Activated CD8-positive, alpha-beta memory T cell treated with anti-CD3 and anti-CD28 coated beads, Interleukin-2, amount 50 U/mL, for 1 hour (primary cell): ENCODE measurements around the gene PDLIM5.
"Not testable (repeated sequence)": the region's sequence is repeated elsewhere in the genome, so short reads cannot be mapped to it uniquely, and the experiment has no call there.

Experiments used
- DNase-seq: peaks from one replicate; pipeline ENCODE4 v3.0.0-alpha.2; 2020; ENCODE audit errors: extremely low read depth

The PDLIM5 gene, protein sequence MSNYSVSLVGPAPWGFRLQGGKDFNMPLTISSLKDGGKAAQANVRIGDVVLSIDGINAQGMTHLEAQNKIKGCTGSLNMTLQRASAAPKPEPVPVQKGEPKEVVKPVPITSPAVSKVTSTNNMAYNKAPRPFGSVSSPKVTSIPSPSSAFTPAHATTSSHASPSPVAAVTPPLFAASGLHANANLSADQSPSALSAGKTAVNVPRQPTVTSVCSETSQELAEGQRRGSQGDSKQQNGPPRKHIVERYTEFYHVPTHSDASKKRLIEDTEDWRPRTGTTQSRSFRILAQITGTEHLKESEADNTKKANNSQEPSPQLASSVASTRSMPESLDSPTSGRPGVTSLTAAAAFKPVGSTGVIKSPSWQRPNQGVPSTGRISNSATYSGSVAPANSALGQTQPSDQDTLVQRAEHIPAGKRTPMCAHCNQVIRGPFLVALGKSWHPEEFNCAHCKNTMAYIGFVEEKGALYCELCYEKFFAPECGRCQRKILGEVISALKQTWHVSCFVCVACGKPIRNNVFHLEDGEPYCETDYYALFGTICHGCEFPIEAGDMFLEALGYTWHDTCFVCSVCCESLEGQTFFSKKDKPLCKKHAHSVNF

DNA sequence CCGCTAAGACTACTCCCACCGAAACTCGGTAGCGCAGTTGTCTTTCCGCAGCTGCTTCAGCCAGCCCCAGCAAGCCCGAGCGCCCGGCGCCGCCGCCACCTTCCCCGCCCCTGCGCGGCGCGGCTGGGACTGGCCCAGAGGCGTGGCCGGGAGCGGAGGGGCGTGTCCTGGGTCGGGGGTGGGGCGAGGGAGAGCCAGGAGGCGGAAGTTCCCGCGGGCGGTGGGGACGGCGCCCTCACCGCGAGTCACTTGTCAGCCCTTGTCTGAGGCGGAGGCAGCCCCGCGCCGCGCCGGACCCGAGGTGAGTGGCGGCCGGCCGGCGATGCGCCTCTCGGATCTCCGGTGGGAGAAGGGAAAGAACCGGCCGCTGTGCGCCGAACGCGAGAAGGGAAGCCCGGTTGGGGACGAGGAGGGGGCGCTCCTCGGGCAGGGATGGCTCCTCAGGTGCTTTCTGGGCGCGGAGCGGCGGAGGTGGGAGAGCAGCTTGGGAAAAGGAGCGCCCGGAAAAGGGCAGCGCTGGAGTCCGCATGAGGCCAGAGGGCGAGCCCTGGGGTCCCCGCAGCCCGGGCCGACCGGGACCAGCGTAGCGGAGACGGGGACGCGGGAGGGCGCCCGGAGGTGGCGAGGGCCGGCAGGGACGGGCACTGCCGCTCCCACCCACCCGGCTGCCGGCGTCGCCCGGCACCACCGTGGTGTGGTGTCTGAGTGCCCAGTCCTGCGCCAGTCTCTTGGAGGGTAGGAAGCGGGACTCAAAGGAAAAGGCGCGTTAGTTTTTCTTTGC lies at the start of gene PDLIM5:
Gene PDLIM5, plus strand, starts transcription at position 248 of the 781 bp plus-strand sequence. CDS start 3,347 bp downstream, outside the sequence.
- DNase-seq = peak; percentile 62

DNA sequence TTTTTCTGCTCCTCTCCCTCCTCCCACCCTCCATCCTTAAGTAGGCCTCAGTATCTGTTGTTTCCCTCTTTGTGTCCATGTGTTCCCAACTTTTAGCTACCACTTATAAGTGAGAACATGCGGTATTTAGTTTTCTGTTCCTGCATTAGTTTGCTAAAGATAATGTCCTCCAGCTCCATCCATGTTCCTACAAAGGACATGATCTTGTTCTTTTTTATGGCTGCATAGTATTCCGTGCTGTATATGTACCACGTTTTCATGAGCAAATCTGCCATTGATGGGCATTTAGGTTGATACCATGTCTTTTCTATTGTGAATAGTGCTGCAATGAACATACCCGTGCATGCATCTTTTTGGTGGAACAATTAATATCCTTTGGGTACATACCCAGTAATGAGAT lies 49.3 kb upstream of the PDLIM5 start:
- DNase-seq = not testable (repeated sequence)

DNA sequence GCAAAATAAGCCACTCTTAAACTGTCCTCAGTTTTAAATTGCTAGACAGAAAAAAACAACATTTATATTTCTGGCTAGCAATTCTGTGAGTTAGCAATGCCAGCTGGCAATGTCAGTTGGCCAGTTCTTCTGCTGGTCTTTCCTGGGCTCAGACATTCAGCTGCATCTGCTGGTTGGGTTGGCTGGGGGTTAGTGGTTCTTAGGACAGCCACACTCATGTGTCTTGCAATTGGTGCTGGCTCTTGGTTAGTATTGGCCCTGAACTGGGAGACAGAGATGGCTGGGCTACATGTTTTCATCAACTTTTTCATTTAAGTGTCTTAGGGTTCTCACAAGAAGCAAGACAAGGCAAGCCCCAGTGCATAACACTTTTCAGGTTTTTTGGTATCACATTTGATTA lies 48.0 kb upstream of the PDLIM5 start:
- DNase-seq = no peak

DNA sequence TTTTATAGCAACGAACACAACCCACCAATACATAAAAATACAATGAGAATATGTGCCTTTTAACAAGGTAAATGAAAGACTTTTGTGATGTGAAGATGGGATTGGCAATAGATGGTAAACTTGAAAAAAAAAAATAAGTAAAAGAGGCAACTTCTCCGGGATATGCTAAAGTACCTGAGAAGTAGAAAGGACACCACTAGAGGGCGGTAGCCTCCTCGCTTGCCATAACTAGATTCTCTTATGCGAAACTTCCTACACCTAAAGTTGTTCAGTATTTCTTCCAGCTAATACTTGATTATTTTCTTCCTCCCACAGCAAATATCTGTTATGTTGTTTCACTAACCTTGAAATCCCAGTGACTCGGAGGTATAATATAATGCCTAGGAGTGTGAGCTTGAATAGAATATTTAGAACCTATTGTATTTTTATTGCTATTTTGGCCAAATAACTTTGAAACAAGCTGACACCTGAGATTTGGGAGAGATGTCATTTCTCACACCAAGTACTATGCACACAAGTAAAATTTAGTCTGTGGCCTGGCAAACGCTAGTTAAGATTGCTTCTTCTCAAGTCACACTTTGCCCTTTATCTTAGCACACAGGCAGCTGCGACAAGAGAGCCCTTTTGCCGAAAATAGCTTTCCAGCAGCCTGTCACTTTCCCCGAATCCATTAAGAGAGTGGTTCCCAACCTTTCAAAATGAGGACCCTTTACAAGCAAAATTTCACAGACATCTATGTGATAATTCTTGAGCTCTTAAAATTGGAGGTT lies 44.9 kb upstream of the PDLIM5 start:
- DNase-seq = peak; percentile 18

DNA sequence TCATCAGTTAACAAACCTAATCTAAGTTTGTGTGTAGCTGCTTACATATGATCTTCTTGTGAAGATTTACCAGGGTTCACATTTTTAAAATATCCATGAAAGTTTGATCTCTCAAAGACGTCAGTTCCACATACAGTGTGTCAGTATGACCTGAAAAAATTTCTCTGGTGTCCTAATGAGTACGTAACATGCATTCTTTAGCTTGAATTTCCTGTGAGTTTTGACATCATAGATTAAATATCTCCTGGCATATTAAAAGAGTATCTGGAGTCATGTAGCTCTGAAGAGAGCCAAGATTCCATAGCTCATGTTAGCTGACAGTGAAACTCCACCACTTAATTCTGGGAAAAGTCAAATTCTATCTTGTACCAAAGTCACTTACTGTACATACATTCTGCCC lies 43.9 kb upstream of the PDLIM5 start:
- DNase-seq = no peak

DNA sequence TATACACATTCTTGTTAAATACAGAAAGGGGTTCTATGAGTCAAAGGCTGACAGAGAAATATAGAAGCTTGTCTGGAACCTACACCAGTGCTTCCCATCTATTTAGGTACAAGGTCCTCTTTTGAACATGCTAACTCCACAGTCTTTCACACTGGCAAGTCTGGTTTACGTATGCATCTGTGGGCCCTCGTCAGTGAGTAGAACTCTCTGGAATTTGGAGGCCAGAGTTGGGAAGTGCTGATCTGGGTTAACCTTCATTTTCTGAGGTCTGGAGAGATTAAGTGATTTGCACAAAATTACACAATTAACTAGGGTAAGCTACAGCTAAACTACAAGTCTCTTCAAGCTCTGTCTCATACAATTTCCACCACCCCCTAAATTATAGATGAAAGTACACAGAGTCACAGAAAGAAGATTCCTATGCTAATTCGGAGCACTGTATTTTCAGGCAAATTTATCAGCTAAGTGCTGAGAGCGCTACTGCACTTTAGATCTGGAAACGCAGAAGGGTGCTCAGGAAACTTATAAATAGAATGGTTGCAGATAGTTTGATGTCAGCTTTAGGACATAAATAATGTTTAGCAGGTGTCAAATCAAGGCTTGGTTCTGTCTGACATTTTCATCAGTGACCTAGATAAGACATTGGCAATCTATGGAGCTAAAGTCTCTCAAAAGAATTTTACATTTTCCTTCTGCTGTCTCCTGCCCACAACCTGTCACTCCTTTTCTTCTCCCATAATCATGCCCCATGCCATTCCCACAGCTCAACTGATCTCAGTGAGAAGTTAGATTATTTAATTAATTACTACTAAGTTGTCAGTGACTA lies 43.0 kb upstream of the PDLIM5 start:
- DNase-seq = no peak

DNA sequence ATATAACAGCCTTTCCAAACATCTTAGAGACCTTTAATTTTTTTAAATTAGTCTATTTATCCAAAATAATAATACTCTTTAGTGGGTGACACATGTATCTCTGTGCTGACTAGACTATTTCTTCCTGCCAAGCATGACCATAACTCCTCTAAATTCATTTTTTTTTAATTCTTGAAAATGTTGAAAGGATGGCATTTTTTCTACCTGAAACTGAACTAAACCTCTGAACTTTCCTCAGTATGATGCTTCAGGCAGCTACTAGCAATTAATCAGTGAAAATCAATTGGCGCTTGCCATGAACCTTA lies 42.4 kb upstream of the PDLIM5 start:
- DNase-seq = no peak

DNA sequence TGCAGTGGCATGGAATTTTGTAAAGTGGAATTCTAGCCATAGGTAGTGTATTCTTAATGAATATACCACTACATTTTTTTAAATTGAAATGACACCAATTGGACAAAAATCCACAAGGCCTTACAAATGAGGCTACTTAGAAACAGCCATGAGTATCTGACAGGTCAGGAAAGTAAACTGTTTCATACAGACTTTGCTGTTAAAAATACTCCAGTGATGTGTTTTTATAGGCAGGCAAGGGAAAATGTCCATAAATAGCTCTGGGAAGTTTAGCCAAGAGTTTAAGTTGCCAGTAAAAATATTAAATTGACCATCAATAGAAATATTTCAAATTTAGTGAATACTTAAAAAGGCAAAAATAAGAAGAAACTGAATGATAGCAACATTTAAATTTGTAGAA lies 41.8 kb upstream of the PDLIM5 start:
- DNase-seq = no peak

DNA sequence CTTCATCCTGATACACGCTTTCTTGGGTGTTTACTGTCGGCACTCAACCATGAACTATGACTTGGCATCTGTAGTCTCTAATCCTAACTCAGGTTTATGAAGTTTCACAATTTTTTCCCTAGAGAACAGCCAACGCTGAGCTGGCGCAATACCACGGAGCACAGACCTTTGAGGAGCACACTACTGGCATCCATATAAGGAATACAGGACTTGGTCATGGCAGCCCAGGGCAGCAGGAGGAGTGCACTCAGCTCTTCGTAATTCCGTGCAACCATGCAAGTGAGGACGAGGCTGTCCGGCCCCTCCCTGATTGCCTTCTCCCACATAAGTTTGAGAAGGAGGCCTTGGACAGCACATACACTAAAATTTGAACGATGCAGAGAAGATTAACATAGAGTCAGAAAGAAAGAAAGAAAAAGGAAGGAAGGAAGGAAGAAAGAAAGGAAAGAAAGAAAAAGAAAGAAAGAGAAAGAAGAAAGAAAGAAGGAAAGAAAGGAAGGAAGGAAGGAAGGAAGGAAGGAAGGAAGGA lies 41.0 kb upstream of the PDLIM5 start:
- no peak for DNase-seq

DNA sequence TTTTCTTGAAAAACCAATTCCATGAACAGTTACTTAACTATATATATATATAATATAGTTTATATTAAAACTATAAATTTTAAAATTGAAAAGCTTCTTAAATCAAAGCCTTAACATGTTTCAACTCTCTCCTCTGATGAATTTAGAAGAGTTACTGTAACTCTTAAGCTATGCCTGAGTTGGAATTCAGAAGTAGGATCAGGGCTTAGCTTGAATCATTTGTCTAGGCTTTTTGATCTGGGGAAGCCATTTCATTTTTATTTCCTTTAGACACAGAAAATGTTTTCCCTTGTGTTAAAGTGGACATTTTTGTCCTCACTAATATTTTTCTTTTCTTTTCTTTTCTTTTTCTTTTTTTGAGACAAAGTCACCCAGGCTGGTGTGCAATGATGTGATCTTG lies 40.4 kb upstream of the PDLIM5 start:
- no peak for DNase-seq

DNA sequence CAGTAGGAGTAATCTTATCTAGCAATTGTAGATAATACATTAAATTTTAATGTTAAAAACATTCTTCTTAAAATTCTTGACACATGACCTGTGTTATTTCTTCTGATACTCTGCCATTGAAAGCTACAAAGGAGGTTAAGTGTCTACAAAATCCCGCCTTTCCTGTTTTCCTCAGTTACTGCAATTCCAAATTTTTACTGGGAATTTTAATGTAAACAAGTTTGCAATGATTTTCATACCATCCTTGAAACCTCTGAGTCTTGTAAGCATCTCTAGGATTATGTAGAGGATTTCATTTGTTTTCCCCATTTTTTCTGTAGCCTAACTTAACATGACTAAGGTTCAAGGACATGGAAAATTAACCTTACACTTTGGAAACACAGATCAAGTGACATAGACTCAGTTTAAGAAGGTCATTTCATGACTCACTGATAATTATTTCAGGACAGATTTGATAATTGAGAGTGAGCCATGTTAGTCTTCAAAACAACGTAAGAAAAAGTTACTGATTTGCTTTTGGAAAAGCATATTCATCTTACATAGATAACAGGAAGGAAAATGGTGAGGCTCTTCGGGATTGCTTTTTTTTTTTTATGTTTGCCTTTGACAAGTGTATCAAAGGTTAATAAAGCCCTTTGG lies 39.6 kb upstream of the PDLIM5 start:
- DNase-seq = no peak

DNA sequence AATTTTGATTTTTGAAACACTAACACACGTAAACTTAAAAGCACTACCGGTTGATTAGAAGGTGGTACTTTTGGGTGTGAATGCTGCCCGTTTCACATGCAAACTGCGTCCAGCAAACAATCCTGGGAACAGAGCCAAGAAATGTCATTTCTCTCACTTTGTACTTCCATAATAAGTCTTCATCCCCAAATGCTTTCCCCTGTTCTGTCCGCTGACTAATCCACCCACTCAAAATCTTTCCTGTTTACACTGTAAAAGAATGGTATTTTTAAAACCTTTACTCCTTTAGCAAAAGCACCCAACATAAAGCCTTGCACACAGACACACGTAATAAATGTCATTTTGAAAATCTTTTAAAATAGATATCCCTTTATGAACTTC lies 39.1 kb upstream of the PDLIM5 start:
- no peak for DNase-seq

DNA sequence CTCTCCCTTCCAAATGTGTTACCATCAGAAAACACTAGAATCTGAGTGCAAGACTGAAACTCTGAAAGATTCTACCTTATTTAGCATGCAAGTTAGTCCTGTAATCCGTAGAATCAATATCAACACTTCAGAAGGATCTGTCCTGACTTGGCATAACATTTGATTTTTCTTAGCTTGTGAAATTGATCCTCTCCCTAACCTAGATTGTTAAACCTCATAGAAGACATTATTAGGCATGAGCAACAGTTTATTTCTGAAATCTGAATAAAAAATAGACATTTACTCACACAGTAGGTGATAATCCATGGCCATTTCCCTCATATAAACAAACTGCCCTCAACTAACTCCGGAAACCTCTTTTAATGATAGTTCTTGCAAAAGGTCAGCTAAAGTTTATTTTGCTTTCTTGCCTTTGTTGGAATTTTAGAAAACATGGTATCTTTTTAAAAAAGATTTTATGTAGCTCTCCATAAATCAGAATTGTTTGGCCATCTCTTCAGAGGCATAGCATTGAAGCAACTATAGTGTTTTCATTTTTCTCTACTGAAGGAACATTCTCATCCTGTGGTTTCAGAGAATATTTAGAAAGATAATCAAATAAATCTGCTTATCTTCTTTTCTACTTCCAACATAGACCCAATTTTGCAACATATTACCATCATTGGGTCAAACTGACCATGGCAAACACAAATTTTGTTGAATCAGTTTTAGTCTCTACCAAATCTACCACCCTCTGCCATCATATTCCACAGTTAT lies 38.5 kb upstream of the PDLIM5 start:
- no peak for DNase-seq

DNA sequence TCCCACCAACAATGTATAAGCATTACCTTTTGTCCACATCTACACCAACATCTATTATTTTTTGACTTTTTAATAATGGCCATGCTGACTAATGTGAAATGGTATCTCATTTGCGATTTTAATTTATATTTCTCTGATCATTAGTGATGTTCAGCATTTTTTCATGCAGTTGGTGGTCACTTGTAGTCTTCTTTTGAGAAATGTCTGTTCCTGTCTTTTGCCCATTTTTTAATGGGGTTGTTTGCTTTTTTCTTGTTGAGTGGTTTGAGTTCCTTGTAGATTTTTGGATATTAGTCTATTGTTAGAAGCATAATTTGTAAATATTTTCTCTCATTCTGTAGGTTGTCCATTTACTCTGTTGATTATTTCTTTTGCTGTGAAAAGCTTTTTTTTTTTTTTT lies 36.8 kb upstream of the PDLIM5 start:
- no peak for DNase-seq

DNA sequence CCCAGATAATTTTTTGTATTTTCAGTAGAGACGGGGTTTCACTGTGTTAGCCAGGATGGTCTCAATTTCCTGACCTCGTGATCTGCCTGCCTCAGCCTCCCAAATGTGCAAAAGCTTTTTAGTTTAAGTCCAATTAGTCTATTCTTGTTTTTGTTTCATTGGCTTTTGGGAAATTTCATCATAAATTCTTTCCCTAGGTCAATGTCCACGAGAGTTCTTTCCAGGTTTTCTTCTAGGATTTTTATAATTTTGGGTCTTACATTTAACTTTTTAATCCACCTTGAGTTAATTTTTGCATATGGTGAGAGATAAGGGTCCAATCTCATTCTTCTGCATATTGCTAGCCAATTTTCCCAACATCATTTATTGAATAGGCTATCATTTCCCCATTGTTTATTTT lies 36.3 kb upstream of the PDLIM5 start:
- DNase-seq = no peak

DNA sequence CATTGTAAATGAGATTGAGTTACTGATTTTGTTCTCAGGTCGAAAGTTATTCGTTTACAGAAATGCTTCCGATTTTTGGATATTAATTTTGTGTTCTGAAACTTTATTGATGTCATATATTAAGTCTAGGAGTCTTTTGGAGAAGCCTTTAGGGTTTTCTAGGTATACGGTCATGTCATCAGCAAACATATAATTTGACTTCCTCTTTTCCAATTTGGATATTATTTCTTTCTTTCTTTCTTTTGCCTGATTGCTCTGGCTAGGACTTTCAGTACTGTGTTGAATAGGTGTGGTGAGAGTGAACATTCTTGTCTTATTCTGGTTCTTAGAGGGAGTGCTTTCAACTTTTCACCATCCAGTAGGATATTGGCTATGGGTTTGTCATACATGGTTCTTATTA lies 35.4 kb upstream of the PDLIM5 start:
- DNase-seq = no peak

DNA sequence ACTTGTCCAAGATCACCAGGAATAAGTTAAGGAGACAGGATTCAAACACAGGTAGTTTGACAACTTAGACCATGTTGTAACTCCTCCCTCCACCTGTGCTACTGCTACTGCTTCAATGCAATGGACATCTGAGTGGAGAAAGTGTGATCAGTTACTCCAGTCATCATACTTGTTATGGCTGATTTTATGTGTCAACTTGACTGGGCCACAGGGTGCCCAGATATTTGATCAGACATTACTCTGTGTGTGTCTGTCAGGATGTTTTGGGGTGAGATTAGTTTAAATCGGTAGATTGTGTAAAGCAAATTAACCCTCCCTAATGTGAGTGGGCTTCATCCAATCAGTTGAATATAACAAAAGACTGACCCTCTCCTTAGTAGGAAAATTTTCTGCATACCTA lies 34.8 kb upstream of the PDLIM5 start:
- no peak for DNase-seq

DNA sequence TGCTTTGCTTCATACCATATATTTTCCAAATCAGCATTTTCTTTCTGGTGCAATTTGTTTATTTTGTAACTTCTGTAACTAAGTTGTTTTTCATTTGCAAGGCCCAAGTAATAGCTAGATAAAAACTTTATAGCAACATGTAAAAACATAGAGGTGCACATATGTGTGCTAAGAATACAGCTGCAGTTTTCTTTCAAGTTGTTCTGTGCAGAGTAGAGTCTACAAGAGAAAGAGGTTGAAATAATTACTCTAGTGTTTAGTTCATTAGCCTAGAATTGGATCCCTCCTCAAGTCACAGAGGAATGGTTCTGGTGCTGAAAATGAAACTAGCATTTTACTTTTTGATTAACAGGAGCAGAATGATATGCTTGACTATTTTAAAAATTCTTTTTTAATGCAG lies 32.2 kb upstream of the PDLIM5 start:
- no peak for DNase-seq

DNA sequence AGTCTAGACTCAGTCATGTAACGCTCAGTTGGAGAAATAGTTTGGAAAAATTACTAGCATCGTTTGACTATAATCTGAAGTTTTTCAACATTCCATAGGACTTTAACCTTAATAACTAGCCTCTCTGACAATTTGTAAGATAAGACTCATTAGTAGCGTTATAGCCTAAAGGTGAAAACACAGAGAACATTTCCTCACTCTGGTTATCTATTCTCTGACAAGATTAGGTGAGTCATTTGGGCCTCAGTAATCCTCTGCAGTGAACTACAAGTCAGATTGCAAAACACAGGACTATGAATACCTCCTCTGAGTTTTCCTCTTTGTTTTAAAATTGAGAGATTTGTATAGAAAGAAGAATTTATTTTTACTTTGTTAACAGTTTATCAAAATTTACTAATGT lies 31.8 kb upstream of the PDLIM5 start:
- no peak for DNase-seq

DNA sequence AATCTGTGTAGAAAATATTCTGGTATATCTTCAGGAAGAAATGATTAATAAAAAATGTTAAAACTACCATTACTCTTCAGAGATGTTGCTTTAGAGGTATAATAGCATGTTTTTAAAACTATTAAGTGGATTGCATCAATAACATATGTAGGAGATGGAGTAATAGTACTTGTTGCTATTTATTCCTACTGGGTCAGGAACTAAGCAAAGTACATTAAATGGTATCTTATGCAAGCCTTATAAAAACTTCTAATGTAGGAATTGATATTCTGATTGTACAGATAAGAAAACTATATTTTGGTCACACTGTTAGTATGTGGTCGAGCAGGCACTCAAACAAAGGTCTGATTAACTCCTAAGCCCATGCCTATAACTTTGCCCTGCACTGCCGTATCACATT lies 31.4 kb upstream of the PDLIM5 start:
- DNase-seq = no peak
